K562 (cell line): ENCODE measurements around the gene PIK3C2B. TPM values are rescaled to one million over a fixed set of nuclear protein-coding genes. Genes with fewer than 3 reads are reported as not detected.
A peak's percentile ranks its signal among the peaks of the same experiment; 100 is the strongest.

Source experiments
- ARID1B ChIP-seq: fragments of 450-650 bp; IDR thresholded peaks from 2 replicates; pipeline ENCODE4 v1.6.1; 2016; ENCODE audit warnings: antibody characterized with exemption, mild to moderate bottlenecking, inconsistent platforms
- DACH1 ChIP-seq: fragments of 450-650 bp; IDR thresholded peaks from 2 replicates; pipeline ENCODE4 v1.6.1; 2018; ENCODE audit not compliant: partially characterized antibody
- FOXJ3 ChIP-seq: sonication (generic); formaldehyde crosslinking; IDR thresholded peaks from 2 replicates; pipeline ENCODE4 v1.4.0; 2020; ENCODE audit warnings: mild to moderate bottlenecking, missing genetic modification reagents
- HOXB6 ChIP-seq: fragments of 250-450 bp; sonication (Bioruptor Pico); IDR thresholded peaks from 2 replicates; pipeline ENCODE4 v1.5.1; 2022; ENCODE audit warnings: mild to moderate bottlenecking, borderline replicate concordance
- KAT2B ChIP-seq: IDR thresholded peaks from one replicate; pipeline ENCODE4 v1.6.1; 2012; ENCODE audit warnings: low read depth, mild to moderate bottlenecking, control low read depth, inconsistent platforms, low read length, moderate library complexity
- KDM4B ChIP-seq, 2 experiments: fragments of 450-650 bp in 1 of 2; sonication (generic) in 1 of 2; IDR thresholded peaks; 2 replicates each; pipeline ENCODE4 v1.6.1; 2016 to 2017; ENCODE audit warnings: borderline replicate concordance in 2 of 2, antibody characterized with exemption in 1 of 2, low read depth in 1 of 2, mild to moderate bottlenecking in 1 of 2
- RAD21 ChIP-seq, 2 experiments: fragments of 250-450 bp in 1 of 2; fragments of 450-650 bp in 1 of 2; sonication (Bioruptor Pico) in 1 of 2; formaldehyde crosslinking in 1 of 2; IDR thresholded peaks in 1 of 2; conservative IDR thresholded peaks in 1 of 2; 2 replicates each; pipeline versions ENCODE4 v1.4.0 to v1.8.0; 2020 to 2022; ENCODE audit warnings: mild to moderate bottlenecking in 2 of 2, moderate library complexity in 1 of 2
- SIN3A ChIP-seq, 2 experiments: fragments of 150-350 bp in 1 of 2; IDR thresholded peaks; 2 replicates each; pipeline ENCODE4 v1.6.1; 2011 to 2016; ENCODE audit warnings: borderline replicate concordance in 2 of 2, low read depth in 2 of 2, low read length in 2 of 2, mild to moderate bottlenecking in 2 of 2, moderate library complexity in 2 of 2; ENCODE audit not compliant: control insufficient read depth in 1 of 2
- TBP ChIP-seq: optimal IDR thresholded peaks from 2 replicates; pipeline ENCODE3; 2011; ENCODE audit warnings: low read depth, low read length, improper control_type of control experiment
- TEAD2 ChIP-seq: fragments of 450-650 bp; IDR thresholded peaks from 2 replicates; pipeline ENCODE4 v1.6.1; 2016; ENCODE audit warnings: missing genetic modification characterization, control low read depth, missing compliant biosample characterization
- THAP12 ChIP-seq: fragments of 250-450 bp; sonication (Bioruptor Pico); IDR thresholded peaks from 2 replicates; pipeline ENCODE4 v1.9.0; 2021; ENCODE audit warnings: mild to moderate bottlenecking, inconsistent platforms
- VEZF1 ChIP-seq: fragments of 200-800 bp; sonication (Bioruptor generic); IDR thresholded peaks from 2 replicates; pipeline ENCODE4 v1.6.1; 2017; ENCODE audit warnings: missing genetic modification characterization, missing compliant biosample characterization
- YBX1 ChIP-seq: fragments of 450-650 bp; IDR thresholded peaks from 2 replicates; pipeline ENCODE4 v1.7.1; 2016; ENCODE audit warnings: mild to moderate bottlenecking
- ZBED1 ChIP-seq: IDR thresholded peaks from 2 replicates; pipeline ENCODE4 v1.6.1; 2014
- ZBTB5 ChIP-seq: fragments of 450-650 bp; IDR thresholded peaks from 2 replicates; pipeline ENCODE4 v1.6.1; 2017; ENCODE audit warnings: antibody characterized with exemption
- ZNF174 ChIP-seq: fragments of 250-450 bp; sonication (Bioruptor Pico); IDR thresholded peaks from 2 replicates; pipeline ENCODE4 v1.4.0; 2020; ENCODE audit warnings: mild to moderate bottlenecking
- ZNF324 ChIP-seq: fragments of 250-450 bp; sonication (Bioruptor Pico); IDR thresholded peaks from 2 replicates; pipeline ENCODE4 v1.4.0; 2020; ENCODE audit warnings: mild to moderate bottlenecking
- ZNF57 ChIP-seq: fragments of 450-650 bp; formaldehyde crosslinking; IDR thresholded peaks from 2 replicates; pipeline ENCODE4 v1.4.0; 2020; ENCODE audit warnings: mild to moderate bottlenecking, moderate library complexity
- ZNF584 ChIP-seq: fragments of 200-800 bp; sonication (Bioruptor generic); IDR thresholded peaks from 2 replicates; pipeline ENCODE4 v1.6.1; 2016; ENCODE audit warnings: low read depth, mild to moderate bottlenecking, missing genetic modification characterization, missing compliant biosample characterization
- ZNF764 ChIP-seq: fragments of 250-450 bp; sonication (Bioruptor Pico); IDR thresholded peaks from 2 replicates; pipeline ENCODE4 v1.4.0; 2020; ENCODE audit warnings: low read depth, mild to moderate bottlenecking, moderate library complexity
- polyA plus RNA-seq, 8 experiments: library from polyadenylated mRNA; depleted of rRNA in 4 of 8; stranded (reverse) in 5 of 8; unstranded in 3 of 8; fragments of >200 nt; fragmentation: Nextera tagmentation in 2 of 8; fragmentation: Illumina TruSeq in 1 of 8; extraction: Ambion mirVana in 2 of 8; extraction: Trizol in 1 of 8; gene quantifications; 2 replicates each; pipeline versions ENCODE4 v1.2.1 to v1.2.3, GENCODE V29; 2011 to 2014; ENCODE audit warnings: inconsistent platforms in 1 of 8, missing spikeins in 1 of 8
- total RNA-seq, 7 experiments: library from RNA; depleted of rRNA in 6 of 7; stranded (reverse); fragments of >200 nt in 6 of 7; fragmentation: Illumina TruSeq in 2 of 7; extraction: Trizol in 2 of 7; gene quantifications; 2 replicates each; pipeline versions ENCODE4 v1.2.1 to v1.2.3, GENCODE V29; 2011 to 2021; ENCODE audit warnings: low replicate concordance in 1 of 7

Gene PIK3C2B
- total and polyA plus RNA-seq, 9 of the 15 experiments (the other 6 are each of a cell fraction or from before 2014, with no cell fraction given), result 0.10 to 2.9 (median 0.72) TPM

- TF ChIP-seq THAP12 (no peak), ZNF764 (peak; percentile 74; the same call in 1 of the 2 replicates), ZBED1 (no peak), KDM4B (IDR thresholded peaks at IDR 0.05; ENCODE audit: borderline replicate concordance in 2 of 2, low read depth in 1 of 2) (0 out of 4 replicates have a peak, but pooled peaks of 1 of the 2 experiments have one; percentile 84), FOXJ3 (no peak), SIN3A (IDR thresholded peaks at IDR 0.05; ENCODE audit: borderline replicate concordance in 2 of 2, control insufficient read depth in 1 of 2, low read depth in 2 of 2, low read length in 2 of 2) (peak in 1 of 2 experiments; percentile 52; a peak in 1 of 4 replicates), VEZF1 (peak; percentile 55), YBX1 (no peak), DACH1 (no peak), KAT2B (no peak), TBP (peak; percentile 97), ZNF57 (CRISPR knock-in tag) (0 out of 2 replicates have a peak, but pooled peaks have one; percentile 69), HOXB6 (CRISPR knock-in tag) (no peak), TEAD2 (tag) (0 out of 2 replicates have a peak, but pooled peaks have one; percentile 5), ZNF584 (CRISPR knock-in tag) (no peak), ZNF174 (CRISPR knock-in tag) (peak; percentile 85; the same call in 1 of the 2 replicates), ZBTB5 (peak; percentile 86), ARID1B (peak; percentile 25; the same call in 1 of the 2 replicates), RAD21 (CRISPR knock-in tag; conservative IDR thresholded peaks at IDR 0.05 in 1 of 2, IDR thresholded peaks at IDR 0.05 in 1 of 2) (peak in 1 of 2 experiments; percentile 2; a peak in 1 of 4 replicates), ZNF324 (peak; percentile 55; the same call in 1 of the 2 replicates)
Observed at GRCh38 chr1:204506201-204506968, 11.8 kb upstream of the PIK3C2B start (continued).
